Osteocyte (in vitro differentiated cells): ENCODE results near the gene DTWD2. TPM values are rescaled to one million over a fixed set of nuclear protein-coding genes. Genes with fewer than 3 reads are reported as not detected.
"Not testable (repeated sequence)": the region's sequence is repeated elsewhere in the genome, so short reads cannot be mapped to it uniquely, and the experiment has no call there.

Source experiments
- DNase-seq: peaks from one replicate; pipeline ENCODE4 v3.0.0; 2021; ENCODE audit warnings: mixed read lengths; ENCODE audit not compliant: unreplicated experiment; ENCODE audit errors: extremely low spot score
- H3K27ac Mint-ChIP-seq: one replicate; pipeline ENCODE4 v1.8.0; 2021; ENCODE audit warnings: mild to moderate bottlenecking, mixed read lengths; ENCODE audit not compliant: unreplicated experiment
- H3K27me3 Mint-ChIP-seq: one replicate; pipeline ENCODE4 v1.8.0; 2021; ENCODE audit warnings: mixed read lengths; ENCODE audit not compliant: unreplicated experiment
- H3K36me3 Mint-ChIP-seq: one replicate; pipeline ENCODE4 v1.8.0; 2021; ENCODE audit warnings: mixed read lengths; ENCODE audit not compliant: unreplicated experiment
- H3K4me1 Mint-ChIP-seq: one replicate; pipeline ENCODE4 v1.8.0; 2021; ENCODE audit warnings: mixed read lengths; ENCODE audit not compliant: unreplicated experiment
- H3K4me3 Mint-ChIP-seq: one replicate; pipeline ENCODE4 v1.8.0; 2021; ENCODE audit warnings: mild to moderate bottlenecking, moderate library complexity, mixed read lengths; ENCODE audit not compliant: unreplicated experiment
- H3K9me3 Mint-ChIP-seq: one replicate; pipeline ENCODE4 v1.8.0; 2021; ENCODE audit warnings: mixed read lengths; ENCODE audit not compliant: unreplicated experiment
- CTCF ChIP-seq: fragments of 200-600 bp; sonication (generic); IDR thresholded peaks from 2 replicates; pipeline ENCODE4 v1.5.0; 2021; ENCODE audit warnings: antibody characterized with exemption, mild to moderate bottlenecking, moderate library complexity
- total RNA-seq: library from RNA; stranded (reverse); gene quantifications from 2 replicates; pipeline ENCODE4 v1.2.1, GENCODE V29; 2021

DTWD2 gene
- total RNA-seq, 1 donor from 2014 or later, result 5.8 TPM

GRCh38 chr5:118889165-118889564 lies 99.2 kb downstream of the DTWD2 start:
- no peak for TF ChIP-seq CTCF
- DNase-seq, result no peak
- H3K27me3 Mint-ChIP-seq, result no peaks in the 10 kb centered on the region
- no peaks in the 10 kb centered on the region for H3K4me1 Mint-ChIP-seq
- H3K36me3 Mint-ChIP-seq, result peaks cover 1% of the 10 kb centered on the region
- H3K27ac Mint-ChIP-seq, result no peak overlapping the region
- no peak overlapping the region for H3K4me3 Mint-ChIP-seq
- no peaks in the 10 kb centered on the region for H3K9me3 Mint-ChIP-seq

- Mint-ChIP-seq H3K27me3 (no peaks in the 10 kb centered on the region), H3K36me3 (peaks cover 1% of the 10 kb centered on the region), H3K4me3 (no peak overlapping the region), H3K4me1 (no peaks in the 10 kb centered on the region), H3K27ac (no peak overlapping the region), H3K9me3 (no peaks in the 10 kb centered on the region)
- TF ChIP-seq CTCF, result no peak
- no peak for DNase-seq
Observed at GRCh38 chr5:118888556-118888955, 99.8 kb downstream of the DTWD2 start.

- Mint-ChIP-seq H3K36me3 (peaks cover 1% of the 10 kb centered on the region), H3K9me3 (peaks cover 2% of the 10 kb centered on the region), H3K4me1 (no peaks in the 10 kb centered on the region), H3K27me3 (no peaks in the 10 kb centered on the region), H3K27ac (no peak overlapping the region), H3K4me3 (no peak overlapping the region)
- no peak for DNase-seq
- no peak for TF ChIP-seq CTCF
Observed at GRCh38 chr5:118883362-118883761, 105.0 kb downstream of the DTWD2 start.

- no peak for TF ChIP-seq CTCF
- DNase-seq, result no peak
- no peak overlapping the region for H3K27ac Mint-ChIP-seq
- peaks cover 8% of the 10 kb centered on the region for H3K9me3 Mint-ChIP-seq
- H3K4me1 Mint-ChIP-seq, result no peaks in the 10 kb centered on the region
- H3K4me3 Mint-ChIP-seq, result no peak overlapping the region
- no peaks in the 10 kb centered on the region for H3K36me3 Mint-ChIP-seq
- no peaks in the 10 kb centered on the region for H3K27me3 Mint-ChIP-seq
Observed at GRCh38 chr5:118882666-118883065, 105.7 kb downstream of the DTWD2 start.

GRCh38 chr5:118876852-118877251 lies 111.5 kb downstream of the DTWD2 start:
- DNase-seq, H3K4me3 Mint-ChIP-seq, H3K27me3 Mint-ChIP-seq, H3K4me1 Mint-ChIP-seq, H3K27ac Mint-ChIP-seq: not testable (repeated sequence)
- Mint-ChIP-seq H3K36me3 (peaks cover 13% of the 10 kb centered on the region), H3K9me3 (peaks cover 35% of the 10 kb centered on the region)

GRCh38 chr5:118875131-118875530 lies 113.2 kb downstream of the DTWD2 start:
- H3K36me3 Mint-ChIP-seq, result peaks cover 13% of the 10 kb centered on the region
- no peaks in the 10 kb centered on the region for H3K4me1 Mint-ChIP-seq
- no peak for TF ChIP-seq CTCF
- H3K27ac Mint-ChIP-seq, result no peak overlapping the region
- no peak overlapping the region for H3K4me3 Mint-ChIP-seq
- no peaks in the 10 kb centered on the region for H3K27me3 Mint-ChIP-seq
- no peak for DNase-seq
- H3K9me3 Mint-ChIP-seq, result peaks cover 38% of the 10 kb centered on the region
